Measurements from ENCODE around the gene ACOT2. TPM values are rescaled to one million over a fixed set of nuclear protein-coding genes. Genes with fewer than 3 reads are reported as not detected.
A peak's percentile ranks its signal among the peaks of the same experiment; 100 is the strongest.

ACOT2 gene
- total RNA-seq, 3 donors from 2014 or later (not counting 1 experiment from before 2014, with no cell fraction given), result 16.3 to 19.2 (median 17.4) TPM

- 80% methylated on average over 3 of the region's 3 CpGs for WGBS (ENCODE audit: insufficient coverage)
- H3K9me3 Mint-ChIP-seq, result no peaks in the 10 kb centered on the region
Measured at GRCh38 chr14:73606271-73606670, 37.3 kb downstream of the ACOT2 start.

DNA sequence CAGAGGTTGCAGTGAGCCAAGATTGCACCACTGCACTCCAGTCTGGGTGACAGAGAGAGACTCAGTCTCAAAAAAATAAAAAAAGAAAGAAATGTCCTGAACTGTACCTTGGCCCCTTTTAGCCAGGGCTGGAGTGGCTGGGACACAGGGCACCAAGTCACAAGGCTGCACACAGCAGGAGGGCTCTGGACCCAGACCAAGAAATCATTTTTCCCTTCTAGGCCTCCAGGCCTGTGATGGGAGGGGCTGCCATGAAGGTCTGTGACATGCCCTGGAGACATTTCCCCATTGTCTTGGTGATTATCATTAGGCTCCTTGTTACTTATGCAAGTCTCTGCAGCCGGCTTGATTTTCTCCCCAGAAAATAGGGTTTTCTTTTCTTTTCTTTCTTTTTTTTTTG is 38.2 kb downstream of the ACOT2 start:
- no peaks in the 10 kb centered on the region for H3K27me3 ChIP-seq (ENCODE audit: control insufficient read depth, insufficient read depth, low read length)
- peaks cover 5% of the 10 kb centered on the region for H3K4me1 ChIP-seq (ENCODE audit: control insufficient read depth, insufficient read depth, low read length)
- WGBS (ENCODE audit: insufficient coverage), result 88% methylated on average over 1 of the region's 1 CpG
- no peaks in the 10 kb centered on the region for H3K4me1 Mint-ChIP-seq
- intact Hi-C loops (cut with micrococcal nuclease), result no loop called here
- no peak overlapping the region for H3K27ac Mint-ChIP-seq
- no peak overlapping the region for H3K4me3 Mint-ChIP-seq
- no peaks in the 10 kb centered on the region for H3K9me3 Mint-ChIP-seq
- no peaks in the 10 kb centered on the region for H3K9me3 ChIP-seq (ENCODE audit: control insufficient read depth, insufficient read depth, low read length)
- TF ChIP-seq, protein P1, sequence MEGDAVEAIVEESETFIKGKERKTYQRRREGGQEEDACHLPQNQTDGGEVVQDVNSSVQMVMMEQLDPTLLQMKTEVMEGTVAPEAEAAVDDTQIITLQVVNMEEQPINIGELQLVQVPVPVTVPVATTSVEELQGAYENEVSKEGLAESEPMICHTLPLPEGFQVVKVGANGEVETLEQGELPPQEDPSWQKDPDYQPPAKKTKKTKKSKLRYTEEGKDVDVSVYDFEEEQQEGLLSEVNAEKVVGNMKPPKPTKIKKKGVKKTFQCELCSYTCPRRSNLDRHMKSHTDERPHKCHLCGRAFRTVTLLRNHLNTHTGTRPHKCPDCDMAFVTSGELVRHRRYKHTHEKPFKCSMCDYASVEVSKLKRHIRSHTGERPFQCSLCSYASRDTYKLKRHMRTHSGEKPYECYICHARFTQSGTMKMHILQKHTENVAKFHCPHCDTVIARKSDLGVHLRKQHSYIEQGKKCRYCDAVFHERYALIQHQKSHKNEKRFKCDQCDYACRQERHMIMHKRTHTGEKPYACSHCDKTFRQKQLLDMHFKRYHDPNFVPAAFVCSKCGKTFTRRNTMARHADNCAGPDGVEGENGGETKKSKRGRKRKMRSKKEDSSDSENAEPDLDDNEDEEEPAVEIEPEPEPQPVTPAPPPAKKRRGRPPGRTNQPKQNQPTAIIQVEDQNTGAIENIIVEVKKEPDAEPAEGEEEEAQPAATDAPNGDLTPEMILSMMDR (IDR thresholded peaks at IDR 0.05), result no peak
- H3K27me3 Mint-ChIP-seq (ENCODE audit: low read depth in 2 of 2), result no peaks in the 10 kb centered on the region
- no peak overlapping the region for H3K4me3 ChIP-seq (ENCODE audit: low read length)
- H3K36me3 ChIP-seq (ENCODE audit: control insufficient read depth, insufficient read depth, low read length), result no peaks in the 10 kb centered on the region
- H3K36me3 Mint-ChIP-seq, result no peaks in the 10 kb centered on the region
- DNase-seq, result no peak
- ATAC-seq, result no peak
- H3K27ac ChIP-seq (ENCODE audit: low read length), result no peak overlapping the region

More at GRCh38 chr14:73606271-73606670, 37.3 kb downstream of the ACOT2 start:
- H3K36me3 Mint-ChIP-seq, result no peaks in the 10 kb centered on the region
- no peaks in the 10 kb centered on the region for H3K27me3 Mint-ChIP-seq (ENCODE audit: low read depth in 2 of 2)
- DNase-seq (no peak), ATAC-seq (no peak)
- no peaks in the 10 kb centered on the region for H3K4me1 Mint-ChIP-seq
- TF ChIP-seq, protein P1 (IDR thresholded peaks at IDR 0.05), result no peak
- Histone ChIP-seq H3K4me1 (ENCODE audit: control insufficient read depth, insufficient read depth, low read length) (no peaks in the 10 kb centered on the region), H3K36me3 (ENCODE audit: control insufficient read depth, insufficient read depth, low read length) (no peaks in the 10 kb centered on the region), H3K4me3 (ENCODE audit: low read length) (no peak overlapping the region), H3K27me3 (ENCODE audit: control insufficient read depth, insufficient read depth, low read length) (no peaks in the 10 kb centered on the region), H3K27ac (ENCODE audit: low read length) (no peak overlapping the region), H3K9me3 (ENCODE audit: control insufficient read depth, insufficient read depth, low read length) (no peaks in the 10 kb centered on the region)
- H3K27ac Mint-ChIP-seq, result no peak overlapping the region
- intact Hi-C loops (cut with micrococcal nuclease), result no loop called here
- H3K4me3 Mint-ChIP-seq, result no peak overlapping the region

- peaks cover 6 to 7% of the 10 kb centered on the region in 2 donors for H3K4me1 Mint-ChIP-seq
- no peaks in the 10 kb centered on the region for H3K36me3 ChIP-seq (ENCODE audit: control insufficient read depth, insufficient read depth, low read length)
- H3K4me3 Mint-ChIP-seq, result no peak overlapping the region
- ATAC-seq (no peak), DNase-seq (no peak)
- 84% methylated on average over 2 of the region's 2 CpGs for WGBS (ENCODE audit: insufficient coverage)
- H3K27ac ChIP-seq (ENCODE audit: low read length), result no peak overlapping the region
- H3K4me3 ChIP-seq (ENCODE audit: low read length), result no peak overlapping the region
- no peak overlapping the region for H3K27ac Mint-ChIP-seq
- no peaks in the 10 kb centered on the region for H3K9me3 Mint-ChIP-seq
- intact Hi-C loops (cut with micrococcal nuclease), result no loop called here
- H3K27me3 ChIP-seq (ENCODE audit: control insufficient read depth, insufficient read depth, low read length), result no peaks in the 10 kb centered on the region
- H3K9me3 ChIP-seq (ENCODE audit: control insufficient read depth, insufficient read depth, low read length), result no peaks in the 10 kb centered on the region
- H3K27me3 Mint-ChIP-seq (ENCODE audit: low read depth in 2 of 2), result no peaks in the 10 kb centered on the region
- TF ChIP-seq, protein P1 (IDR thresholded peaks at IDR 0.05), result no peak
- no peaks in the 10 kb centered on the region for H3K36me3 Mint-ChIP-seq
- H3K4me1 ChIP-seq (ENCODE audit: control insufficient read depth, insufficient read depth, low read length), result peaks cover 10% of the 10 kb centered on the region
Measured at GRCh38 chr14:73610687-73611086, 41.7 kb downstream of the ACOT2 start.

- intact Hi-C loops (cut with micrococcal nuclease), result no loop called here
- Mint-ChIP-seq H3K27ac (peak within 1 kb of the TSS; percentile 80 to 83), H3K4me1 (peaks cover 6 to 7% of the 10 kb centered on the region in 2 donors), H3K9me3 (no peaks in the 10 kb centered on the region), H3K36me3 (no peaks in the 10 kb centered on the region), H3K27me3 (ENCODE audit: low read depth in 2 of 2) (no peaks in the 10 kb centered on the region), H3K4me3 (peak within 1 kb of the TSS; percentile 91)
- WGBS (ENCODE audit: insufficient coverage), result under 1% methylated on average over 84 of the region's 84 CpGs
- H3K36me3 ChIP-seq (ENCODE audit: control insufficient read depth, insufficient read depth, low read length), result no peaks in the 10 kb centered on the region
- no peaks in the 10 kb centered on the region for H3K27me3 ChIP-seq (ENCODE audit: control insufficient read depth, insufficient read depth, low read length)
- H3K4me3 ChIP-seq (ENCODE audit: low read length), result peak within 1 kb of the TSS; percentile 58
- no peaks in the 10 kb centered on the region for H3K9me3 ChIP-seq (ENCODE audit: control insufficient read depth, insufficient read depth, low read length)
- H3K4me1 ChIP-seq (ENCODE audit: control insufficient read depth, insufficient read depth, low read length), result peaks cover 10% of the 10 kb centered on the region
- ATAC-seq, result peak; percentile 92 to 93 (median 92)
- TF ChIP-seq, protein P1 (IDR thresholded peaks at IDR 0.05), result no peak
- H3K27ac ChIP-seq (ENCODE audit: low read length), result peak within 1 kb of the TSS; percentile 83
- peak; percentile 68 to 86 for DNase-seq
Measured at GRCh38 chr14:73612339-73613045, 43.5 kb downstream of the ACOT2 start, which contains the start of gene ACOT6. Gene ACOT6, plus strand, starts transcription at chr14:73612517. Its CDS starts 55 bp downstream, at chr14:73612572.
